Myocyte (in vitro differentiated cells): Measurements from ENCODE around the gene PES1. TPM values are rescaled to one million over a fixed set of nuclear protein-coding genes. Genes with fewer than 3 reads are reported as not detected.
"Not testable (repeated sequence)": the region's sequence is repeated elsewhere in the genome, so short reads cannot be mapped to it uniquely, and the experiment has no call there.

ENCODE experiments used
- DNase-seq: peaks from one replicate; pipeline ENCODE4 v3.0.0-alpha.2; 2012; ENCODE audit warnings: low read depth
- total RNA-seq: library from RNA; depleted of rRNA; stranded (reverse); fragments of >200 nt; gene quantifications from 2 replicates; pipeline ENCODE4 v1.2.3, GENCODE V29; 2014

The PES1 gene
- total RNA-seq, 1 donor from 2014 or later = 69.8 TPM

DNA sequence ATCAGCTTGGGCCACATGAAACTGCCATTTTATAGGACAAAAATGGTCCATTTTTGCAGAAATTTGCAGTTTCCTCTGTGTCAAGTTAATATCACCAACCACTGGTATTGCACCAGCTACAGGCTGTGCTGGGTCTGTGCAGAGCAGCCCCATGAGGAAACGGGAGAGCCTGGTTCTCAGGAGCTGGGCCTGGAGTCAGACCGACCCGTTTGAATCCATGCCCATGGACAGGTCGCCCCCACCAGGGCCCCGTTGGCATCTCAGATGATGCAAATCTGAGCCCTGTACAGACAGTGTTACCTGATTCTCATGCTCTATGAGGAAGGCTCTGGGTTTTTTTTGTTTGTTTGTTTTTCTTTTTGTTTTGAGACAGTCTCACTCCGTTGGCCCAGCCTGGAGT is 35.3 kb downstream of the PES1 start:
- no peak for DNase-seq

- no peak for DNase-seq
Measured at GRCh38 chr22:30555282-30556210, 36.2 kb downstream of the PES1 start.

DNA sequence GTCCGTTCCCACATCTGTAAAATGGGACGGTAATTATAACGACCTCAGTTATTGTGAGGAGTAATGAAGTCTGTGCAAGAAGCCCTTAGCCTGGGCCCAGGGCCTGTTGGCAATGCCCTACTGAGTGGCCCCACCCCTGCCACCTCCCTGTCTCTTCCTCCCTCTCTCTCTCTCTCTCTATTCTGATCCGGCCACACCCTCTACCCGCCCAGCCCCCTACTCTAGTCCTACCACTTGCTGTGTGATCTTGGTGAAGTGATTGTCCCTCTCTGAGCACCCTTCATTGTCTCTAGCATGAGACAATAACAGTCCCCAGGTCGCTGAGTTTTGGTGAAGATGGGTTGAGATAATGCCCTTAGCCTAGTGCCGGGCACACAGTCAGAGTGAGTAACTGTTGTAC is 37.7 kb downstream of the PES1 start:
- no peak for DNase-seq

- no peak for DNase-seq
Measured at GRCh38 chr22:30552719-30553118, 39.0 kb downstream of the PES1 start.

GRCh38 chr22:30551813-30552212 is 39.9 kb downstream of the PES1 start:
- not testable (repeated sequence) for DNase-seq

GRCh38 chr22:30547188-30547587 is 44.5 kb downstream of the PES1 start:
- DNase-seq = no peak

DNA sequence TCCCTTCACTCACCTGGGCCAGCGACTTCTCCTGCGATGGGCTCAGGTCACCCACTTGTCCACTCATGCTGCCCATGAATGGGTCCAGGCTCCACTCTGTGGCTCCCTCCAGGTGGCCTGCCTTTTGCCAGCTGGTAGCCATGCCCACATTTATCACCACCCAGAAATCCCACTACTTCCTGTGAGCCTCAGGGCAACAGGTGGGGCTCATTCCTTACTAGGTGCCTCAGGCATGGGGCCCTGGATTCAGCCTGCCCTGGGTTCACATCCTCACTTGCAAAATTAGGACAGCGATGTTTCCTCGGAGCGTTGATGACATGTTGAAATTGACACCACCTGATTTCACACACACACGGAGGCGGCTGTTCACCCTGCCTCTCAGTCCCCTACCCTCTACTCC is 45.1 kb downstream of the PES1 start, which contains the start of gene SEC14L6:
Gene SEC14L6, minus strand, starts transcription at position 126 of the 400 bp plus-strand sequence. Its CDS starts 59 bp downstream, at position 67.
- DNase-seq = no peak

DNA sequence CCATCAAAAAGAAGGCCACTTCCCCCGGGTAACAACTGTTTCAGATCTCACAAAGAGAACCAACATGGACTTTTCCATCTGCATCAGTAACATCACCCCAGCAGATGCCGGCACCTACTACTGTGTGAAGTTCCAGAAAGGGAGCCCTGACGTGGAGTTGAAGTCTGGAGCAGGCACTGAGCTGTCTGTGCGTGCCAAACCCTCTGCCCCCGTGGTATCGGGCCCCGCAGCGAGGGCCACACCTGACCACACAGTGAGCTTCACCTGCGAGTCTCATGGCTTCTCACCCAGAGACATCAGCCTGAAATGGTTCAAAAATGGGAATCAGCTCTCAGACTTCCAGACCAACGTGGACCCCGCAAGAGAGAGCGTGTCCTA is 48.9 kb downstream of the PES1 start:
- no peak for DNase-seq

- DNase-seq = no peak
Measured at GRCh38 chr22:30541961-30542810, 49.5 kb downstream of the PES1 start.

DNA sequence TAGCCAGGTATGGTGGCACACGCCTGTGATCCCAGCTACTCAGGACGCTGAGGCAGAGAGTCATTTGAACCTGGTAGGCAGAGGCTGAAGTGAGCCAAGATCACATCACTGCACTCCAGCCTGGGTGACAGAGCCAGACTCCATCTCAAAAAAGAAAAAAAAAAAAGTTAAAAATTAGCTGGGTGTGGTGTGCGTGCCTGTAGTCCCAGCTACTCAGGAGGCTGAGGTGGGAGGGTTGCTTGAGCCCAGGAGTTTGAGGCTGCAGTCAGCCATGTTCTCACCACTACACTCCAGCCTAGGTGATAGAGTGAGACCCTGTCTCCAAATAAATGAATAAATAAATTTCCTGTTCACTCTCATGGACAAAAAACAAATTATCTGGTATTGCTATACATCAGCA is 50.2 kb downstream of the PES1 start:
- DNase-seq = not testable (repeated sequence)

DNA sequence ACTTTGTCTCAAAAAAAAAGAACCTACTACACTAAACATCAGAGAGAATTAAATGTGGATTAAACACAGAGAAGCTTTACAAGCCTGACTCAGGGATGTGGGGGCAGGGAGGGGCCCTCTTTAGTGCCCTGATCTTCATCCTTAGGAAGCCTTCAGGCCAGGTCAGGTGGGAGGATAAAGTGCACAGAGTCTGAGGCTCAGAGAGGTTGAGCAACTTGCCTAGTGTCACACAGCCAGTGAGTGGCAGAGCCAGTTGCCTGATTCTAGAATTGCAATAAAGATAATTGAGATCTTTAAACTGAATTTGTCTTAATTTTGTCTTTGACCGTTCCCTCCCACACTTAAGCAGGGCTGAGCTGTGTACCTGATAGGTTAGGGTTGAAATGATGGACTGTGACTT is 52.3 kb downstream of the PES1 start:
- no peak for DNase-seq

GRCh38 chr22:30538280-30538679 is 53.4 kb downstream of the PES1 start:
- peak; percentile 16 for DNase-seq

DNA sequence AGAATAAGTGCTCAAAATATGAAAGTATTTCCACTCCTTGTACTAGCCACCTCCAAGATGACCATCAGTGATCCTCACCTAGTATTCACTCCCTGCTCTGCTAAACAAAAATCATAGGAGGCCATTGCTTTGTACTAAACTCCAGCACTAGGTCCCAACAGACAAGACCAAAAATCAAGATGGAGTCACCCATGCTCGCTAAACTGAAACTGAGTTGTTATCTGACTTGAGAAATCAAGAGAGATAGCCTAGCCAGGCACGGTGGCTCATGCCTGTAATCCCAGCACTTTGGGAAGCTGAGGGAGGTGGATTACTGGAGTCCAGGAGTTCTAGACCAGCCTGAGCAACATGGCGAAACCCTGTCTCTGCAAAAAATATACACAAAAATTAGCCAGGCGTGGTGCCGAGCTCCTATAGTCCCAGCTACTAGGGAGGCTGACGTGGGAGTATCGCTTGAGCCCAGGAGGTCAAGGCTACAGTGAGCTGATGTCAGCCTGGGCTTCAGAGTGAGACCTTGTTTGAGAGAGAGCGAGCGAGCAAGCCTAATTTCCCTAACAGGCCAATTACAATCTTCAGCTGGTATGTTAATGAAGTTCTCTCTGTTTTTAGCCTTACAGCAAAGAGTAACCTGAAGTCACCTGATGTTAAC is 54.5 kb downstream of the PES1 start:
- no peak for DNase-seq

- no peak for DNase-seq
Measured at GRCh38 chr22:30535182-30535581, 56.5 kb downstream of the PES1 start.

- no peak for DNase-seq
Measured at GRCh38 chr22:30531651-30532608, 59.8 kb downstream of the PES1 start.

GRCh38 chr22:30526656-30527055 is 65.1 kb downstream of the PES1 start:
- DNase-seq = no peak
